HepG2 (cell line): ENCODE measurements around the gene LRP1B.
"Not testable (repeated sequence)": the region's sequence is repeated elsewhere in the genome, so short reads cannot be mapped to it uniquely, and the experiment has no call there.

ENCODE experiments used
- HDAC2 ChIP-seq: sonication (generic); formaldehyde crosslinking; IDR thresholded peaks from 2 replicates; pipeline ENCODE4 v1.4.0; 2020; ENCODE audit warnings: missing genetic modification reagents
- ZNF205 ChIP-seq: IDR thresholded peaks from 2 replicates; pipeline ENCODE4 v1.6.1; 2018; ENCODE audit warnings: missing biosample characterization, missing genetic modification reagents
- ZNF296 ChIP-seq: sonication (generic); formaldehyde crosslinking; conservative IDR thresholded peaks from 2 replicates; pipeline ENCODE4 v1.5.0; 2020; ENCODE audit warnings: mild to moderate bottlenecking, missing genetic modification reagents
- TF ChIP-seq, protein P1 (sequence below): sonication (generic); formaldehyde crosslinking; IDR thresholded peaks from 2 replicates; pipeline ENCODE4 v1.5.0; 2020; ENCODE audit warnings: mild to moderate bottlenecking, missing genetic modification reagents, moderate library complexity

- not testable (repeated sequence) for TF ChIP-seq ZNF205; ZNF296 (CRISPR knock-in tag); HDAC2 (CRISPR knock-in tag)
- TF ChIP-seq, protein P1, sequence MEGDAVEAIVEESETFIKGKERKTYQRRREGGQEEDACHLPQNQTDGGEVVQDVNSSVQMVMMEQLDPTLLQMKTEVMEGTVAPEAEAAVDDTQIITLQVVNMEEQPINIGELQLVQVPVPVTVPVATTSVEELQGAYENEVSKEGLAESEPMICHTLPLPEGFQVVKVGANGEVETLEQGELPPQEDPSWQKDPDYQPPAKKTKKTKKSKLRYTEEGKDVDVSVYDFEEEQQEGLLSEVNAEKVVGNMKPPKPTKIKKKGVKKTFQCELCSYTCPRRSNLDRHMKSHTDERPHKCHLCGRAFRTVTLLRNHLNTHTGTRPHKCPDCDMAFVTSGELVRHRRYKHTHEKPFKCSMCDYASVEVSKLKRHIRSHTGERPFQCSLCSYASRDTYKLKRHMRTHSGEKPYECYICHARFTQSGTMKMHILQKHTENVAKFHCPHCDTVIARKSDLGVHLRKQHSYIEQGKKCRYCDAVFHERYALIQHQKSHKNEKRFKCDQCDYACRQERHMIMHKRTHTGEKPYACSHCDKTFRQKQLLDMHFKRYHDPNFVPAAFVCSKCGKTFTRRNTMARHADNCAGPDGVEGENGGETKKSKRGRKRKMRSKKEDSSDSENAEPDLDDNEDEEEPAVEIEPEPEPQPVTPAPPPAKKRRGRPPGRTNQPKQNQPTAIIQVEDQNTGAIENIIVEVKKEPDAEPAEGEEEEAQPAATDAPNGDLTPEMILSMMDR: not testable (repeated sequence)
These were observed 1480.7 kb downstream of the LRP1B start for GRCh38 chr2:140650134-140650533.
